CD4-positive, alpha-beta T cell (primary cell): Measurements from ENCODE around the gene CILP. TPM values are rescaled to one million over a fixed set of nuclear protein-coding genes. Genes with fewer than 3 reads are reported as not detected.

Experiments used
- ATAC-seq: fragments of 200-7000 bp; cut with Tn5 transposase; one replicate; pipeline ENCODE4 v1.10.0; 2022; ENCODE audit warnings: mild to moderate bottlenecking; ENCODE audit not compliant: poor library complexity
- CTCF ChIA-PET: fragments of 350-600 bp; sonication (Branson Sonifier 250); formaldehyde crosslinking; loops from one replicate; lab custom pipeline; 2021; ENCODE audit warnings: antibody characterized with exemption, inconsistent platforms; lab: Charles Lee
- POLR2A ChIA-PET: fragments of 350-600 bp; sonication (Branson Sonifier 250); formaldehyde crosslinking; loops from one replicate; lab custom pipeline; 2021; ENCODE audit warnings: antibody characterized with exemption, inconsistent platforms; lab: Charles Lee
- DNase-seq, 14 experiments: peaks; one replicate each; pipeline ENCODE4 v3.0.0-alpha.2; 2013 to 2020; ENCODE audit warnings: mixed read lengths in 2 of 14
- H3K27ac ChIP-seq, 2 donors: one replicate each; pipeline versions ENCODE4 v1.5.1 to v1.7.0; 2013; ENCODE audit warnings: low read length in 2 of 2, low read depth in 1 of 2, mild to moderate bottlenecking in 1 of 2
- H3K27me3 ChIP-seq, 2 experiments: 1 replicate in 1 of 2; 2 replicates in 1 of 2; pipeline versions ENCODE4 v1.6.1 to v1.7.0; 2013; ENCODE audit warnings: low read length in 2 of 2, control low read depth in 1 of 2, mild to moderate bottlenecking in 1 of 2, moderate library complexity in 1 of 2; ENCODE audit not compliant: insufficient read depth in 2 of 2, control insufficient read depth in 1 of 2
- H3K36me3 ChIP-seq: one replicate; pipeline ENCODE4 v1.6.1; 2013; ENCODE audit warnings: low read length, control low read depth; ENCODE audit not compliant: insufficient read depth
- H3K4me1 ChIP-seq: one replicate; pipeline ENCODE4 v1.6.1; 2013; ENCODE audit warnings: low read length, control low read depth; ENCODE audit not compliant: insufficient read depth
- H3K4me3 ChIP-seq: one replicate; pipeline ENCODE4 v1.5.1; 2013; ENCODE audit warnings: mild to moderate bottlenecking, low read length, moderate library complexity
- H3K9me3 ChIP-seq, 2 experiments: 1 replicate in 1 of 2; 2 replicates in 1 of 2; pipeline versions ENCODE4 v1.6.1 to v1.7.0; 2013; ENCODE audit warnings: low read length in 2 of 2, mild to moderate bottlenecking in 2 of 2, control low read depth in 1 of 2, moderate library complexity in 1 of 2; ENCODE audit not compliant: control insufficient read depth in 1 of 2, insufficient read depth in 1 of 2
- H3K27ac Mint-ChIP-seq: one replicate; pipeline ENCODE4 v1.8.0; 2020; ENCODE audit warnings: mixed read lengths
- H3K27me3 Mint-ChIP-seq: one replicate; pipeline ENCODE4 v1.8.0; 2021; ENCODE audit warnings: mixed read lengths
- H3K36me3 Mint-ChIP-seq: one replicate; pipeline ENCODE4 v1.8.0; 2021; ENCODE audit warnings: low read depth, mixed read lengths
- H3K4me1 Mint-ChIP-seq: one replicate; pipeline ENCODE4 v1.8.0; 2021; ENCODE audit warnings: low read depth, mixed read lengths
- H3K4me3 Mint-ChIP-seq: one replicate; pipeline ENCODE4 v1.8.0; 2020; ENCODE audit warnings: mild to moderate bottlenecking, mixed read lengths
- H3K9me3 Mint-ChIP-seq: one replicate; pipeline ENCODE4 v1.8.0; 2020; ENCODE audit warnings: mixed read lengths
- CTCF ChIP-seq: fragments of 200-600 bp; IDR thresholded peaks from one replicate; pipeline ENCODE4 v1.8.0; 2022; ENCODE audit warnings: antibody characterized with exemption, mild to moderate bottlenecking
- intact Hi-C, 2 experiments: fragments of 100-400 bp; cut with DNase I in 1 of 2; cut with micrococcal nuclease in 1 of 2; formaldehyde crosslinking; loops; one replicate each; pipeline versions ENCODE4 v1.15.1 to v1.9.0; 2023 to 2025; cut with DNase I, micrococcal nuclease
- total RNA-seq, 174 experiments: library from RNA in 2 of 174; stranded (reverse) in 2 of 174; gene quantifications; one replicate each; pipeline ENCODE4 v1.2.3 and lab custom pipeline; 2021 to 2026

Gene CILP
- total RNA-seq, 2 experiments from 2014 or later: 0.31 to 0.33 TPM

GRCh38 chr15:65222891-65223290 lies 11.6 kb upstream of the CILP start:
- Mint-ChIP-seq H3K9me3 (no peaks in the 10 kb centered on the region), H3K4me1 (no peaks in the 10 kb centered on the region), H3K4me3 (no peak overlapping the region), H3K27ac (no peak overlapping the region), H3K27me3 (no peaks in the 10 kb centered on the region), H3K36me3 (no peaks in the 10 kb centered on the region)
- ChIA-PET CTCF (no interaction called here), POLR2A (no interaction called here)
- Histone ChIP-seq H3K27me3 (no peaks in the 10 kb centered on the region), H3K4me1 (no peaks in the 10 kb centered on the region), H3K27ac (no peak overlapping the region), H3K9me3 (no peaks in the 10 kb centered on the region), H3K4me3 (no peak overlapping the region), H3K36me3 (no peaks in the 10 kb centered on the region)
- intact Hi-C loops: no loop called here
- TF ChIP-seq CTCF: no peak
- DNase-seq (no peak), ATAC-seq (no peak)

GRCh38 chr15:65221697-65222096 lies 10.4 kb upstream of the CILP start:
- CTCF ChIA-PET: interaction anchor here (0.6 kb wide), 1 partner anchor 78 kb away, joined by 4 read pairs; no protein-coding TSS in a partner anchor
- intact Hi-C loops: no loop called here
- H3K4me3 Mint-ChIP-seq: no peak overlapping the region

GRCh38 chr15:65219137-65219536 lies 7.9 kb upstream of the CILP start:
- CTCF ChIA-PET: no interaction called here
- DNase-seq (no peak), ATAC-seq (no peak)
- POLR2A ChIA-PET: no interaction called here
- no peaks in the 10 kb centered on the region for H3K4me1 Mint-ChIP-seq
- no peak overlapping the region for H3K4me3 ChIP-seq
- no peaks in the 10 kb centered on the region for H3K4me1 ChIP-seq
- no peak overlapping the region for H3K27ac ChIP-seq
- H3K9me3 ChIP-seq: no peaks in the 10 kb centered on the region
- H3K4me3 Mint-ChIP-seq: no peak overlapping the region
- intact Hi-C loops: no loop called here
- H3K27me3 ChIP-seq: no peaks in the 10 kb centered on the region
- H3K36me3 ChIP-seq: no peaks in the 10 kb centered on the region
- no peaks in the 10 kb centered on the region for H3K36me3 Mint-ChIP-seq
- no peaks in the 10 kb centered on the region for H3K9me3 Mint-ChIP-seq
- H3K27me3 Mint-ChIP-seq: no peaks in the 10 kb centered on the region
- no peak overlapping the region for H3K27ac Mint-ChIP-seq
- TF ChIP-seq CTCF: no peak

More at GRCh38 chr15:65221697-65222096, 10.4 kb upstream of the CILP start:
- no peak for TF ChIP-seq CTCF
- ATAC-seq: no peak
- POLR2A ChIA-PET: no interaction called here
- Mint-ChIP-seq H3K36me3 (no peaks in the 10 kb centered on the region), H3K9me3 (no peaks in the 10 kb centered on the region), H3K4me1 (no peaks in the 10 kb centered on the region), H3K27me3 (no peaks in the 10 kb centered on the region), H3K27ac (no peak overlapping the region)
- no peaks in the 10 kb centered on the region for H3K36me3 ChIP-seq
- H3K4me3 ChIP-seq: no peak overlapping the region
- H3K27ac ChIP-seq: no peak overlapping the region
- no peaks in the 10 kb centered on the region for H3K27me3 ChIP-seq
- DNase-seq: no peak
- H3K4me1 ChIP-seq: no peaks in the 10 kb centered on the region
- no peaks in the 10 kb centered on the region for H3K9me3 ChIP-seq
